Activated CD4-positive, CD25-positive, alpha-beta regulatory T cell (primary cell): ENCODE data around the gene XPA.
A peak's percentile ranks its signal among the peaks of the same experiment; 100 is the strongest.

Experiments used
- DNase-seq, 4 experiments: peaks; one replicate each; lab custom pipeline; 2025; lab: John Stamatoyannopoulos, UW

XPA gene

GRCh38 chr9:97651646-97652045, 45.5 kb downstream of the XPA start:
- DNase-seq, result no peak

DNA sequence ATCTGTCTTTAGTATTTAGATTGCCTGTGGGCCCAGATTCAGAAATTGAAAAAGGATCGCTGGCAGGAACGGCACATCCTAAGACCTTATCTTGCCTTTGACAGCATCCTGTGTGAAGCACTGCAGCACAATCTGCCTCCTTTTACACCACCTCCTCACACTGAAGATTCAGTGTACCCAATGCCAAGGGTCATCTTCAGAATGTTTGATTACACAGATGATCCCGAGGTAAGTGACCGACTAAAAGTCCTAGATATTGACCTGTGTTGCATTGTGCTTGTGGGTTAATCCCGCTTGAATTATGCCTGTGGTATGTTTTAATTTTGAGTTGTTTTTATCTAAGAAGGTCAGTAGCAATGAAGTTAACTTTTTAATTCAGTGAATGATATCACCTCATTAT, 49.1 kb downstream of the XPA start:
- no peak for DNase-seq

GRCh38 chr9:97645720-97646119, 51.4 kb downstream of the XPA start:
- DNase-seq, result no peak

- DNase-seq, result no peak
Observed at GRCh38 chr9:97640325-97640724, 56.8 kb downstream of the XPA start.

DNA sequence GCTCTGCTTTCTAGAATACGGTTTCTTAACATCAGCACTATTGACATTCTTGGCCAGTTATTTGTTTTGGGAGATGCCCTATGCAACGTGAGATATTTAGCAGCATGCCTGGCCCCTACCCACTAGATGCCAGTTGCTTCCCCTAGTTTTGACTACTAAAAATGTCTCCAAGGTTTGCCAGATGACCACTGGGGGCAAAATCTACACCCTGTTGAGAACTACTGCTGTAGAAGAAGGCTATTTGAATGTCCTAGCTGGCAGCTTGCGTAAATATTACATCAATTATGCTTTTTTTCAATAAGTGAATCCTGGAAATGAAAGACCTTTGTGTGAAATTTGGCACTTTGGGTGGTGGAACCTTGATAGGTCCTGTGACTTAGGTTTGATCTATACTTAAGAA, 58.5 kb downstream of the XPA start:
- no peak for DNase-seq

DNA sequence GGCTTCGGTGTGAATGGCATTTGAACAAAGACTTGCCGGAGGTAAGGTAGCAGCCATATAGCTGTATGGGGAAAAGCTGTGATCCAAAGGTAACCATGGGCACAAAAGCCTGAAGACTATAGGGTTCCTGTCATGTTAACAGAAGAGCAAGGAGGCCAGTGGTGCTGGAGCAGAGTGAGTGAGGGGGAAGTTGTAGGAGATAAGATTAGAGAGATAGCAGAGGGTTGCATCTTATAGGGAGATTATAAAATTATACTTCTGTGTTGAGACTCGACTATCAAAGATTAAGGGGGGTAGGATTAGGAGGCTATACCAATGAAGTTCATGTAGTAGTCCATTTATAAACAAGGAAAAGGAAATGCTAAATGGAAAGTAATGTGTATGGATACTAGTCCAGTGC, 60.2 kb downstream of the XPA start:
- no peak for DNase-seq

DNA sequence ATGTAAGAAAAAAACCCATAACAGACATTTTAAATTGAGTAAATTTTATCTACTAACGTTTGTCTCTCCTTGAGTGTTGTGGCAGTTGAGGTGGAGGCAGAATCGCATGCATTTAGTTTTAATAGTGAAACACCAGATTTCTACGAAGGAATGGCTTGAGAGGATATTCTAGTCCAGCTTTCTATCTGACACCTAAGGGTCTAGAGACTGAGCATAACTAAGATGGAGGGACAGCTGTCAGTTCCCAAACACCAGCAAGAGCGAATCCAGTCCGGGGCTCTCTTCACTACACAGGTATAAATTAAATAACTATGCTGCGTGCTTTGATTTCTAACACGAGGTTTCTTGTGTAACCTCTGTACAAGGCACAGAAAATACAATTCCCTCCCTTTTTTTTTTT, 62.1 kb downstream of the XPA start:
- no peak for DNase-seq

GRCh38 chr9:97633859-97634490, 63.2 kb downstream of the XPA start:
- DNase-seq, result no peak

GRCh38 chr9:97632985-97633858, 63.9 kb downstream of the XPA start, which contains the start of the genes NCBP1 and TSTD2:
NCBP1 (plus strand) TSS chr9:97633821; CDS start chr9:97633882, 61 bp downstream.
TSTD2 (minus strand) TSS chr9:97633368; CDS start chr9:97627562, 5,806 bp downstream.
- DNase-seq, result peak; percentile 84 to 95 (median 91)

DNA sequence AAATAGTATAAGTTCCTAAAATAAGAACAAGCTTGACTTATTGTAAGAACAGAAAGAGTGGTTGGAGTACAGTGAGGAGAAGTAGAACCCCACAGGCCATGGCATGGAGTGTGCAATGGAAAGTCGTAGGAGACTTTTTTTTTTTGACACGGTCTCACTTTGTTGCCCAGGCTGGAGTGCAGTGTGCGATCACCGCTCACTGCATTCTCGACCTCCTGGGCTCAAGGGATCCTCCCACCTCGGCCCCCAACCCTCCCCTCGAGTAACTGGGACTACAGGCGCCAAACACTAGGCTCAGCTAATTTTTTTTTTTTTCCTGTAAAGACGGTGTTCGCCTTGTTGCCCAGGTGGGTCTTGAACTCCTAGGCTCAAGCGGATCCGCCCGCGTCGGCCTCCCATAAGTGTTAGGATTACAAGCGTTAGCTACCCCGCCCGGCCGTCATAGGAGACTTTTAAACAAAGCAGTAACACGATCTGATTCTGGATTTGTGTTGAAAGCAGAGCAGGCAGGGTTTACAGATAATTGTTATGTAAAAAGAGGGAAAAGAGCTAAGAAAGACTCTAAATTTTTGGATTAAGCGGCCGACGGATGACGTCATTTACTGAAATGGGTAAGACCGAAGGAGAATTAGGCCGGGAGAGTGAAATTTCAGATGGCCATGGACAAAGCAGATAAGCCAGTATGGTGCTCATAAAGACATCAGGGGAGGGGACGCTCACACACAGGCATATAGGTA, 64.7 kb downstream of the XPA start:
- no peak for DNase-seq

DNA sequence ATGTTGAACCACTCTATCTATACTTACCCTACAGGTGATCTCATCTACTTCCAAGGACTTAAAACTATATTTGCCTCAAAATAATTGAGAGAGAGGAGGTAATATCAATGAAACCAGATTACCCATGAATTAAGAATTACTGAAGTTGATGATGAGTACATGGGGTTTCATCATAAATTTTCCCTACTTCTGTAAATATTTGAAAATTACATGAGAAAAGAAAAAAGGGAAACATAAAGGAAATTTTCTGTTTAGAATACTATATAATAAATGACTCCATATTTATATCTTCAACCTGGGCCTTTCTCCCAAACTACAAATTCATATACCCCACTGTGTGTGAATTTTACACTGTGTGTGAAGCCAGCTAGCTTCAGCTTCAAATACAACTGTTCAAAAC, 66.5 kb downstream of the XPA start:
- DNase-seq, result no peak

DNA sequence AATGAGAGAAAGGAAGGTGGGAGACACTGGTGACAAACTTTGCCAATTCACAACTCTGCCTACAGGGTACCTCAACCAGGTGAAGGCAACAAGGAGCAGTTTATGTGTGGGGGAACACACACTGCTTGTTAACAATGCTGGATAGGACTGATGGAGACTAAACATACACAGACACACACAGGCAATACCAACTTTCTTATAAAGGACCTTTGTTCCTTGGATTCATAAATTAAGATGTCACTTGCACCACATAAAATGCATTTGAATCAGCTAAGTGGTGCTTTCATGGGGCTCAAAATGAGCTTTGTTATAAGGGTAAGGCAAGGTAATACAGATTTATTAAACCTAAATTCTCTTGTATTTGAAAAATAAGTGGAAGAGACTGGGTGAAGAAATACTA, 68.0 kb downstream of the XPA start:
- DNase-seq, result no peak

GRCh38 chr9:97628668-97629067, 68.5 kb downstream of the XPA start:
- DNase-seq, result no peak

GRCh38 chr9:97627624-97628023, 69.5 kb downstream of the XPA start:
- no peak for DNase-seq

DNA sequence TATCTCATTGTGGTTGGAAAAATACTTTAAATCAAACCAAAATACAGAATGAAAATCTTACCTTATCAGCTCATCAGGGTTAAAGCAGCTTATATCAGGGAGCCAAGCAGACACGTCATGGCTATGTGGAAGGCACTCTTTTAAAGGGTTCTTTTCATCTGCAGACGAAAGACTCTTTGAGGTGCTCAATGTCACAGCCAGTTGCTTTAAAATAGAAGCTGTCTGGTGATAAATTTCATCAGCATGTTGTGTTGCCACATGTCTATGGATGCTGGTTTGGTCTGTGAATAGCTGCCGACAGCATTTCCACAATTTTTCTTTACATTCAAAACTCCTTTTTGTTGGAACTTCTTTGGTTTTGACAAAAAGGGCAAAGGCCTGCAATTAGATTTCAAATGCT, 71.5 kb downstream of the XPA start:
- no peak for DNase-seq
